Measurements from ENCODE around the gene NMB. TPM values are rescaled to one million over a fixed set of nuclear protein-coding genes. Genes with fewer than 3 reads are reported as not detected.

NMB gene
- total and polyA plus RNA-seq, 2 of the 13 experiments (the other 11 are each of a cell fraction or from before 2014, with no cell fraction given): 10.4 to 25.4 TPM

DNA sequence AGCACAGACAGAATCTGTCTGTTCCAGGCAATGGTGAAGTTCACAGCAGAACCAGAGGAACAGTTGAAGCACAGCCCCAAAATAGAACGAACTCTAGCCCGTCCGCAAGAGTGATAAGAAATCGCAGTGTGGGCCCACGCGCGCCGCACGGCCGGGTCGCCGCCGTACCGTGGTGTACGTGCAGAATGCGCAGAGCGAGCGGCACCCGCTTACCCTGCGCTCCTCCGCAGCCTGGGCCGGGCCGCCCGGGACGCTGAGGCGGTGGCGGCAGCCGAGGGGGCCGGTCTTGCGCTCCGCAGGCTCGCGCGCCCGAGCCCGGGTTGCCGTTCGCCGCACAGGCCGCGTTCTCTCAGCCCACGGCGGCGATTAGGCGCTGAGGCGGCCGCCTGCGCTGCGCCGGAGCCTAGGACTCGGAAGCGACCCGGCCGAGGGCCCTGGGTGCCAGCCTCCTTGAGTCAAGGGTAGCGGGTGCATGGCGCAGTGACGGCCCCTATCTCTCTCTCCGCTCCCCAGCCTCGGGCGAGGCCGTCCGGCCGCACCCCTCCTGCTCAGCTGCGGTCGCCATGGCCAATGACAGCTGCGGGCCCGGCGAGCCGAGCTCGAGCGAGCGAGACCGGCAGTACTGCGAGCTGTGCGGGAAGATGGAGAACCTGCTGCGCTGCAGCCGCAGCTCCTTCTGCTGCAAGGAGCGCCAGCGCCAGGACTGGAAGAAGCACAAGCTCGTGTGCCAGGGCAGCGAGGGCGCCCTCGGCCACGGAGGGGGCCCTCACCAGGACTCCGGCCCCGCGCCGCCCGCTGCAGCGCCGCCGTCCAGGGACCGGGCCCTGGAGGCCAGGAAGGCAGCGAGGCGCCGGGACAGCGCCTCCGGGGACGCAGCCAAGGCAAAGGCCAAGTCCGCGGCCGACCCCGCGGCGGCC is 24.4 kb downstream of the NMB start (continued):
- TF ChIP-seq, protein P1, sequence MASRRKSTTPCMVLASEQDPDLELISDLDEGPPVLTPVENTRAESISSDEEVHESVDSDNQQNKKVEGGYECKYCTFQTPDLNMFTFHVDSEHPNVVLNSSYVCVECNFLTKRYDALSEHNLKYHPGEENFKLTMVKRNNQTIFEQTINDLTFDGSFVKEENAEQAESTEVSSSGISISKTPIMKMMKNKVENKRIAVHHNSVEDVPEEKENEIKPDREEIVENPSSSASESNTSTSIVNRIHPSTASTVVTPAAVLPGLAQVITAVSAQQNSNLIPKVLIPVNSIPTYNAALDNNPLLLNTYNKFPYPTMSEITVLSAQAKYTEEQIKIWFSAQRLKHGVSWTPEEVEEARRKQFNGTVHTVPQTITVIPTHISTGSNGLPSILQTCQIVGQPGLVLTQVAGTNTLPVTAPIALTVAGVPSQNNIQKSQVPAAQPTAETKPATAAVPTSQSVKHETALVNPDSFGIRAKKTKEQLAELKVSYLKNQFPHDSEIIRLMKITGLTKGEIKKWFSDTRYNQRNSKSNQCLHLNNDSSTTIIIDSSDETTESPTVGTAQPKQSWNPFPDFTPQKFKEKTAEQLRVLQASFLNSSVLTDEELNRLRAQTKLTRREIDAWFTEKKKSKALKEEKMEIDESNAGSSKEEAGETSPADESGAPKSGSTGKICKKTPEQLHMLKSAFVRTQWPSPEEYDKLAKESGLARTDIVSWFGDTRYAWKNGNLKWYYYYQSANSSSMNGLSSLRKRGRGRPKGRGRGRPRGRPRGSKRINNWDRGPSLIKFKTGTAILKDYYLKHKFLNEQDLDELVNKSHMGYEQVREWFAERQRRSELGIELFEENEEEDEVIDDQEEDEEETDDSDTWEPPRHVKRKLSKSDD (CRISPR knock-in tag; IDR thresholded peaks at IDR 0.05; ENCODE audit: low read depth): no peak
- TF ChIP-seq ONECUT2 (CRISPR knock-in tag; IDR thresholded peaks at IDR 0.05): no peak
- no peak for TF ChIP-seq ZNF335 (CRISPR knock-in tag; IDR thresholded peaks at IDR 0.05)
- 0 out of 2 replicates have a peak, but pooled peaks have one; percentile 51 for TF ChIP-seq ZNF761 (CRISPR knock-in tag; conservative IDR thresholded peaks at IDR 0.05)
- TF ChIP-seq ZNF569 (CRISPR knock-in tag; IDR thresholded peaks at IDR 0.05; ENCODE audit: borderline replicate concordance): no peak
- no peak for TF ChIP-seq SMARCE1 (IDR thresholded peaks at IDR 0.05; ENCODE audit: borderline replicate concordance)
- 0 out of 2 replicates have a peak, but pooled peaks have one; percentile 29 for TF ChIP-seq ISL2 (CRISPR knock-in tag; IDR thresholded peaks at IDR 0.05)
- TF ChIP-seq ZNF160 (CRISPR knock-in tag; IDR thresholded peaks at IDR 0.05): no peak; the same call in 1 of the 2 replicates
- TF ChIP-seq, protein P2, sequence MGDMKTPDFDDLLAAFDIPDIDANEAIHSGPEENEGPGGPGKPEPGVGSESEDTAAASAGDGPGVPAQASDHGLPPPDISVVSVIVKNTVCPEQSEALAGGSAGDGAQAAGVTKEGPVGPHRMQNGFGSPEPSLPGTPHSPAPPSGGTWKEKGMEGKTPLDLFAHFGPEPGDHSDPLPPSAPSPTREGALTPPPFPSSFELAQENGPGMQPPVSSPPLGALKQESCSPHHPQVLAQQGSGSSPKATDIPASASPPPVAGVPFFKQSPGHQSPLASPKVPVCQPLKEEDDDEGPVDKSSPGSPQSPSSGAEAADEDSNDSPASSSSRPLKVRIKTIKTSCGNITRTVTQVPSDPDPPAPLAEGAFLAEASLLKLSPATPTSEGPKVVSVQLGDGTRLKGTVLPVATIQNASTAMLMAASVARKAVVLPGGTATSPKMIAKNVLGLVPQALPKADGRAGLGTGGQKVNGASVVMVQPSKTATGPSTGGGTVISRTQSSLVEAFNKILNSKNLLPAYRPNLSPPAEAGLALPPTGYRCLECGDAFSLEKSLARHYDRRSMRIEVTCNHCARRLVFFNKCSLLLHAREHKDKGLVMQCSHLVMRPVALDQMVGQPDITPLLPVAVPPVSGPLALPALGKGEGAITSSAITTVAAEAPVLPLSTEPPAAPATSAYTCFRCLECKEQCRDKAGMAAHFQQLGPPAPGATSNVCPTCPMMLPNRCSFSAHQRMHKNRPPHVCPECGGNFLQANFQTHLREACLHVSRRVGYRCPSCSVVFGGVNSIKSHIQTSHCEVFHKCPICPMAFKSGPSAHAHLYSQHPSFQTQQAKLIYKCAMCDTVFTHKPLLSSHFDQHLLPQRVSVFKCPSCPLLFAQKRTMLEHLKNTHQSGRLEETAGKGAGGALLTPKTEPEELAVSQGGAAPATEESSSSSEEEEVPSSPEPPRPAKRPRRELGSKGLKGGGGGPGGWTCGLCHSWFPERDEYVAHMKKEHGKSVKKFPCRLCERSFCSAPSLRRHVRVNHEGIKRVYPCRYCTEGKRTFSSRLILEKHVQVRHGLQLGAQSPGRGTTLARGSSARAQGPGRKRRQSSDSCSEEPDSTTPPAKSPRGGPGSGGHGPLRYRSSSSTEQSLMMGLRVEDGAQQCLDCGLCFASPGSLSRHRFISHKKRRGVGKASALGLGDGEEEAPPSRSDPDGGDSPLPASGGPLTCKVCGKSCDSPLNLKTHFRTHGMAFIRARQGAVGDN (CRISPR knock-in tag; IDR thresholded peaks at IDR 0.05): peak; percentile 81
- TF ChIP-seq, protein P3, sequence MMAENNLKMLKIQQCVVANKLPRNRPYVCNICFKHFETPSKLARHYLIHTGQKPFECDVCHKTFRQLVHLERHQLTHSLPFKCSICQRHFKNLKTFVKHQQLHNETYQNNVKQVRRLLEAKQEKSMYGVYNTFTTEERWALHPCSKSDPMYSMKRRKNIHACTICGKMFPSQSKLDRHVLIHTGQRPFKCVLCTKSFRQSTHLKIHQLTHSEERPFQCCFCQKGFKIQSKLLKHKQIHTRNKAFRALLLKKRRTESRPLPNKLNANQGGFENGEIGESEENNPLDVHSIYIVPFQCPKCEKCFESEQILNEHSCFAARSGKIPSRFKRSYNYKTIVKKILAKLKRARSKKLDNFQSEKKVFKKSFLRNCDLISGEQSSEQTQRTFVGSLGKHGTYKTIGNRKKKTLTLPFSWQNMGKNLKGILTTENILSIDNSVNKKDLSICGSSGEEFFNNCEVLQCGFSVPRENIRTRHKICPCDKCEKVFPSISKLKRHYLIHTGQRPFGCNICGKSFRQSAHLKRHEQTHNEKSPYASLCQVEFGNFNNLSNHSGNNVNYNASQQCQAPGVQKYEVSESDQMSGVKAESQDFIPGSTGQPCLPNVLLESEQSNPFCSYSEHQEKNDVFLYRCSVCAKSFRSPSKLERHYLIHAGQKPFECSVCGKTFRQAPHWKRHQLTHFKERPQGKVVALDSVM (CRISPR knock-in tag; IDR thresholded peaks at IDR 0.05): peak; percentile 77
- TF ChIP-seq ZFP1 (CRISPR knock-in tag; IDR thresholded peaks at IDR 0.05): no peak
- TF ChIP-seq KLF6 (CRISPR knock-in tag; IDR thresholded peaks at IDR 0.05): no peak
- TF ChIP-seq HOXA9 (CRISPR knock-in tag; IDR thresholded peaks at IDR 0.05; ENCODE audit: borderline replicate concordance): 0 out of 2 replicates have a peak, but pooled peaks have one; percentile 44
- TF ChIP-seq FLYWCH1 (CRISPR knock-in tag; IDR thresholded peaks at IDR 0.05): no peak
